RWPE2 (cell line): ENCODE measurements around the gene KLHL30.
A peak's percentile ranks its signal among the peaks of the same experiment; 100 is the strongest.

Experiments used
- ATAC-seq: fragments of 200-7000 bp; cut with Tn5 transposase; 3 replicates; pipeline ENCODE4 v1.9.1; 2021; ENCODE audit warnings: low read depth
- DNase-seq: peaks from one replicate; pipeline ENCODE4 v3.0.0-alpha.2; 2020; ENCODE audit warnings: low spot score
- H3K27ac ChIP-seq: fragments of 450-650 bp; 2 replicates; pipeline ENCODE4 v1.5.1; 2017; ENCODE audit warnings: mild to moderate bottlenecking; ENCODE audit not compliant: poor library complexity, severe bottlenecking
- H3K27me3 ChIP-seq: fragments of 250-450 bp; sonication (Bioruptor Pico); 2 replicates; pipeline ENCODE4 v1.5.1; 2021; ENCODE audit warnings: mild to moderate bottlenecking, moderate library complexity; ENCODE audit not compliant: insufficient read depth, poor library complexity, severe bottlenecking
- H3K36me3 ChIP-seq: fragments of 250-450 bp; sonication (Bioruptor Pico); 2 replicates; pipeline ENCODE4 v1.5.1; 2020; ENCODE audit warnings: low read depth, mild to moderate bottlenecking, moderate library complexity
- H3K4me1 ChIP-seq: fragments of 250-450 bp; sonication (Bioruptor Pico); 2 replicates; pipeline ENCODE4 v1.5.1; 2021; ENCODE audit warnings: mild to moderate bottlenecking, moderate library complexity; ENCODE audit not compliant: insufficient read depth, poor library complexity, severe bottlenecking
- H3K4me3 ChIP-seq: fragments of 250-450 bp; sonication (Bioruptor Pico); 2 replicates; pipeline ENCODE4 v1.5.1; 2021; ENCODE audit warnings: mild to moderate bottlenecking, moderate library complexity; ENCODE audit not compliant: severe bottlenecking
- H3K9me3 ChIP-seq: fragments of 250-450 bp; sonication (Bioruptor Pico); 2 replicates; pipeline ENCODE4 v1.5.1; 2021; ENCODE audit warnings: mild to moderate bottlenecking, moderate library complexity; ENCODE audit not compliant: severe bottlenecking
- CTCF ChIP-seq: fragments of 450-650 bp; IDR thresholded peaks from one replicate; pipeline ENCODE4 v1.5.1; 2017; ENCODE audit warnings: mild to moderate bottlenecking, moderate library complexity; ENCODE audit not compliant: poor library complexity, severe bottlenecking

The KLHL30 gene

GRCh38 chr2:238106339-238106697, 32.1 kb upstream of the KLHL30 start:
- Histone ChIP-seq H3K4me3 (no peak overlapping the region), H3K27ac (no peak overlapping the region), H3K9me3 (no peaks in the 10 kb centered on the region), H3K4me1 (no peaks in the 10 kb centered on the region), H3K27me3 (no peaks in the 10 kb centered on the region), H3K36me3 (no peaks in the 10 kb centered on the region)
- TF ChIP-seq CTCF, result no peak
- peak; percentile 59 for DNase-seq
- no peak for ATAC-seq

DNA sequence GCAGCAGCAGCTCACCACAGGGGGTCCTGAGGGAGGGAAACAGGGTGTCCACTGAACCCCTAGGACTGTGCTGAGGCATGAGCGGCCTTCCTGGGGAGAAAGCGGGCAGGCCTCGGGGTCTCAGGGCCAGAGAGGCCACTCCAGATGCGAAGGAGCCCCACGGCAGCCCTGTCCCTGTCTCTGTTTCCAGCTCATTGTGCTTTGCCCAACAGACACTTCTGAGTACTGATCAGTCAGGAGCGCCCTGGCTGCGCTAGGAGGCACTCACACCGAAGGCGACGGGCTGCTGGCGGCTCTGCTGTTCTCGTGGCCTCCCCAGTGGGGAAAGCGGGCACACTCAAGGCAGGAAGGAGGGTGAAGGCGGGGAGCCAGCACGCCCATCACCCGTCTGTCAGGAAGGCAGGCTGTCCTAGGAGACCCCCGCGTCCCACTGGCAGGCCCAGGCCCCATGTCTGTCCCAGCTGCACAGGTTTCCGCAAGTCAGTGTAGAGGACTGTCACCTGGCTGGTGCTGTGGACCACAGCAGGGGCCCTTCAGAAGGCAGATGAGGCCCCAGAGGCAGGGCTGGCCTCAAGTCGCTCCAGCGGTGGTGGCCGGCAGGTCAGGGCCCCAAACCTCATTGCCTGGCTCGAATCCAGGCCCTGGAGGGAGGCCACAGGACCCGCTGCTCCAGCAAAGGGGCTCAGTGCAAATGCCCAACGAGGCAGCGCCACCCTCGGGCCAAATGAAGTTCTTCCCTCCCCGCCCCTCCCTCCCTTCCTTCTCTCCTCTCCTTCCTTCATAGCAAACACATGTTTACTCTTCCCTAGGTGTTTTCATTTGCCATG, 31.6 kb upstream of the KLHL30 start:
- Histone ChIP-seq H3K27me3 (no peaks in the 10 kb centered on the region), H3K4me3 (no peak overlapping the region), H3K4me1 (no peaks in the 10 kb centered on the region), H3K36me3 (no peaks in the 10 kb centered on the region), H3K9me3 (peaks cover 1% of the 10 kb centered on the region), H3K27ac (no peak overlapping the region)
- ATAC-seq (no peak), DNase-seq (peak; percentile 51)
- no peak for TF ChIP-seq CTCF

DNA sequence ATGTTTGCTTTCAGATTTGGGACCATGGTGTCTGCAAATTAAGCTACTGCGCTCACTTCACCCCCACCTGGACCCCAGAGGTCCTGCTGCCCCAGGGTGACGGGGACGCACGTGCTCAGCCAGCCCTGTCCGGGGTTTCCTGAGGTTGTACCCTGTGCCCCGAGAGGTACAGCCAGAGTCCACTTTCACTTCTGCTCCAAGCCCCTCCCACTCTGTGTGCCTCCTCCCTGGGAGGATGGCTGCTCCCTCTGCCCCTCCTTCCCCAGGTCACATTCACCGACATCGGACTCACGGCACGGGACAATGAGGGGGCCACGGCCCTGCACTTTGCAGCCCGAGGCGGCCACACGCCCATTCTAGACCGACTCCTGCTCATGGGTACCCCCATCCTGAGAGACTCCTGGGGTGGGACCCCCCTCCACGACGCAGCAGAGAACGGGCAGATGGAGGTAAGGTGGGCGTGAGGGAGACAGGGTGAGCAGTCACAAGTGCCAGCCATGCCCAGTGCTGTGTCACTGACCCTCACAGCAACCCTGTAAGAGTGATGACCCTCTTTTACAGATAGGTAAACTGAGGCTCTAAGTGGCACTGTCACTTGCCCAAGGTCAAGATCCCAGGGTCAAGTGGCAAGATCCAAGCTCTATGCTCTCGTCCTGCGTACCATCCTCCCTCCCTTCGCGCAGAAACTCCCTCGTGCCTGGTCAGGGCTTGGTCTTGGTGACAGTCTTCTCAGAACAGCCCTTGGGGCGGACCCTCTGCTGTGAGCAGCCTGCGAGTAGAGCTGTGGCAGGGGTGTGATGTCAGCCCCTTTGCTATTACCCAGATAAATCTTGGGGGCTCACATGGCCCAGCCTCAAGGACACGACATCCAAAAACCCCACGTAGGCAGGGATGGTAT, 30.7 kb upstream of the KLHL30 start:
- no peak overlapping the region for H3K4me3 ChIP-seq
- ATAC-seq, result peak; percentile 30; the same call in 1 of the 3 replicates

GRCh38 chr2:238108423-238109183, 29.9 kb upstream of the KLHL30 start:
- Histone ChIP-seq H3K27ac (no peak overlapping the region), H3K36me3 (no peaks in the 10 kb centered on the region), H3K4me1 (no peaks in the 10 kb centered on the region), H3K27me3 (no peaks in the 10 kb centered on the region), H3K4me3 (no peak overlapping the region), H3K9me3 (peaks cover 9% of the 10 kb centered on the region)
- no peak for ATAC-seq
- no peak for TF ChIP-seq CTCF
- DNase-seq, result peak; percentile 52

More for the DNA sequence above, 30.7 kb upstream of the KLHL30 start:
- no peaks in the 10 kb centered on the region for H3K4me1 ChIP-seq
- H3K27me3 ChIP-seq, result no peaks in the 10 kb centered on the region
- peak; percentile 42 for DNase-seq
- TF ChIP-seq CTCF, result no peak
- no peaks in the 10 kb centered on the region for H3K36me3 ChIP-seq
- no peak overlapping the region for H3K27ac ChIP-seq
- peaks cover 9% of the 10 kb centered on the region for H3K9me3 ChIP-seq
